Activated CD4-positive, alpha-beta T cell treated with anti-CD3 and anti-CD28 coated beads, Interleukin-10, Interleukin-2, amounts not matched to agents 100 ng/mL and 50 ng/mL, durations not matched to agents 16 hours and 8 hours (primary cell): ENCODE measurements around the gene HMSD.

ENCODE experiments used
- DNase-seq: peaks from one replicate; pipeline ENCODE4 v3.0.0-alpha.2; 2020

HMSD gene

GRCh38 chr18:63997041-63997440 lies 47.9 kb downstream of the HMSD start:
- DNase-seq, result no peak

DNA sequence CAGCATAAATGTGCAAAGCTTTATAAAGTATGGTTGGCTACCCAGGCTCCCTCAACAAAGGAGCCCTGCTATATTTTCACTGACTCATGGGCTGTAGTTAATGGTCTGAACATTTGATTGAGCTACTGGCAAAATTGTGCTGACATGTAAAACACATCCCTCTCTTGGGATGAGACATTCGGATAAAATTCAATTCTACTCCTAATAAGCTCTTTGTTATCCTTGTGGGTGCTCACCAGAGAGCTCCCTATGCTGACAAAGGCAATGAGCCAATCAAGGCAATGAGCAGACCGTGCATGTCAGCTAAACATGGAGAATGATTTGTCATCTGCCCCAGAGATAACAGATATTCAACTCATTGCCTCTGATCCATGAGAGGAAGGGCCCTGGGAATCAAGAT lies 48.5 kb downstream of the HMSD start:
- no peak for DNase-seq

DNA sequence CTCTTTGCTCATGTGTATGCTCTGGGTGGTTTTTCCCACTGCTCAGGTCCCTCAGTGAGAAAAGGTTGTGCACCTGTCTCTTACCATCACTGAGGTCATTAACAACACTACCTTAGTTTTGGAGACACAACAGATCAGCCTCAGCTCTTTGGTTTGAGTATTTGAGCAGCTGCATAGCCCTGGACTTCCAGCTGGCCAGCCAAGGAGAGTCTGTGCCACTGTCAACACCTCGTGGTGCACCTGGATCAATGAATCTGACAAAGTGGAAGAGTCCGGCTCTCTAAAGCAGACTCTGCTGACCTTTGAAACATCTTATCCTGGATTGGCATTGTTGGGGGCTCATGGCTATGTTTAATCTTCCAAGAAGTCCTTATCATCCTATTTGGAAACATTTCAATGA lies 50.8 kb downstream of the HMSD start:
- DNase-seq, result no peak

DNA sequence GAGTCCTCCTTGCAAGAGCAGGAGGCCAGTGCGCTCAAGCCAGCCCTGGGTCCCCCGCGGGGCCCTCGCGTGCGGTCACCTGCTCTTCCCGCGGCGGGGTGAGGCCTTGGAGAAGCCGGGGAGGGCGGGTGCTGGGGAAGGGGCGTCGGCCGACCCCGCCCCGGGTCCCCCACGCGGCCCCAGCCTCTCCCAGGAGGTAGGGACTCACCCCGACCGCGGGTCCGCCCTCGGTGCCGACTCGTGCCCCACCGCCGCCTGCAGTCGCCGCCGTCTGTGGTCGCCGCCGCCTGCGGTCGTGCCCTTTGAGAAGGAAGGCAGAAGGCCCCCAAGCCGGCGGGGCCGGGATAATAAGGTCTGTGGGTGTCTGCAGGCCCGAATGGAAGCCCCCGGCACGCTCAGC lies 53.5 kb downstream of the HMSD start:
- DNase-seq, result no peak

DNA sequence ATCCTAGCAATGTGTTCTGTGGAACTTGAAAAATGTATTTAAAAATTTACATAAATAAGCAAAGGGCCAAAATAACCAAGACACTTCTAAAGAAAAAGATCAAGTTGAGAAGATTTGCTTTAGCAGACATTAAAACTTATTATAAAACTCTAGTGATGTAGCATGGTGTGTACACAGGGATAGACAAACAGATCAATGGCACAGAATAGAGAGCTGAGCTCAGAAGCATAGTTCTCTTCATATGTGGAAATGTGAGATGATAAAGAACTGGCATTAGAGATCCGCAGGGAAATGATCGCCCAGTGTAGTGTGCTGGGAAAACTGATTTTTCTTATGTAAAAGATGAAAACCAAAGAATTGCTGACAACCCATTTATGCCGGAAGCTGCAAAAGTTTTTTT lies 60.2 kb downstream of the HMSD start:
- no peak for DNase-seq
